Small intestine (tissue), 7 donors: Measurements from ENCODE around the gene ADGRL3. TPM values are rescaled to one million over a fixed set of nuclear protein-coding genes. Genes with fewer than 3 reads are reported as not detected.

Experiments
- DNase-seq, 2 donors: peaks; one replicate each; pipeline versions ENCODE4 v3.0.0 to v3.0.0-alpha.2; 2013
- FAIRE-seq: peaks from 2 replicates; lab custom pipeline; 2012; peaks lifted over from hg19 to GRCh38; lab: Jason Lieb, UNC
- H3K27ac ChIP-seq, 3 donors: one replicate each; pipeline ENCODE4 v1.5.1; 2013; ENCODE audit warnings: low read length in 2 of 3, mild to moderate bottlenecking in 2 of 3, control low read depth in 1 of 3, inconsistent platforms in 1 of 3, low read depth in 1 of 3, moderate library complexity in 1 of 3
- H3K27me3 ChIP-seq, 3 donors: one replicate each; pipeline ENCODE4 v1.6.1; 2013; ENCODE audit warnings: low read length in 3 of 3, inconsistent platforms in 1 of 3; ENCODE audit not compliant: control insufficient read depth in 3 of 3, insufficient read depth in 3 of 3
- H3K36me3 ChIP-seq, 3 donors: one replicate each; pipeline ENCODE4 v1.6.1; 2013; ENCODE audit warnings: low read length in 3 of 3, inconsistent platforms in 1 of 3, low read depth in 1 of 3, mild to moderate bottlenecking in 1 of 3, moderate library complexity in 1 of 3; ENCODE audit not compliant: control insufficient read depth in 3 of 3, insufficient read depth in 2 of 3
- H3K4me1 ChIP-seq, 3 donors: one replicate each; pipeline ENCODE4 v1.6.1; 2013; ENCODE audit warnings: low read length in 2 of 3, inconsistent platforms in 1 of 3, low read depth in 1 of 3, mild to moderate bottlenecking in 1 of 3, moderate library complexity in 1 of 3; ENCODE audit not compliant: control insufficient read depth in 3 of 3, insufficient read depth in 2 of 3
- H3K4me3 ChIP-seq, 3 donors: one replicate each; pipeline ENCODE4 v1.5.1; 2013; ENCODE audit warnings: low read length in 3 of 3, control low read depth in 1 of 3, inconsistent platforms in 1 of 3, low read depth in 1 of 3, mild to moderate bottlenecking in 1 of 3, moderate library complexity in 1 of 3
- H3K9me3 ChIP-seq, 2 donors: one replicate each; pipeline ENCODE4 v1.6.1; 2013; ENCODE audit warnings: low read depth in 1 of 2, low read length in 1 of 2; ENCODE audit not compliant: control insufficient read depth in 2 of 2, insufficient read depth in 1 of 2
- WGBS, 3 donors: extraction: QIAGEN DNeasy Blood & Tissue Kit; methylation state at CpG; one replicate each; pipeline ENCODE4 v1.1.7; 2013; 5-methylcytosine and 5-hydroxymethylcytosine counted together
- polyA plus RNA-seq, 4 donors: library from polyadenylated mRNA; stranded (reverse) in 3 of 4; unstranded in 1 of 4; fragments of 200-250 nt in 3 of 4; fragments of 120-200 nt in 1 of 4; gene quantifications; one replicate each; pipeline versions ENCODE4 v1.2.1 to v1.2.3, GENCODE V29; 2013
- donor health status: healthy with polysubstance abuse.
- donor health status: control.
- donor health status: control.
- donor health status: Bipolar disorder and iron deficiency.
- donor health status: healthy.

ADGRL3 gene
- polyA plus RNA-seq, 4 donors, result under 0.01 to 7.9 (median 1.3) TPM

- no peaks in the 10 kb centered on the region for H3K9me3 ChIP-seq
- no peak for FAIRE-seq
- 88 to 95% (median 92%) methylated on average over 1 of the region's 1 CpG for WGBS, 3 donors
Observed at GRCh38 chr4:61889117-61889516, 689.0 kb downstream of the ADGRL3 start.

DNA sequence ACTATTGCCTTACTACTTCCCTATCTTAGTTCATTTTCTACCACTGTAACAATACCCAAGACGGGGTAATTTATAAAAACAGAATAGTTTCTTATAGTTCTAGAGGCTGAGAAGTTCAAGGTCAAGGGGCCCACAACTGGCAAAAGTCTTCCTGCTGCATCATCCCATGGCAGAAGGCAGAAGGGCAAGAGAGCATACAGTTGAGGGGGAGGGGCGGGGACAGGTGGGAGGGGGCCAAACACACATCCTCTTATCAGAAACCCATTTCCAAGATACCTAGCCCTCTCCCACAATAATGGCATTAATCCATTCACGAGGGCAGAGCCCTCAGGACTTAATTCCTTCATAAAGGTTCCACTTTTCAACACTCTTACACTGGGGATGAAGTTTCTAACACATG, 690.2 kb downstream of the ADGRL3 start:
- Histone ChIP-seq H3K27ac (no peak overlapping the region), H3K27me3 (no peaks in the 10 kb centered on the region), H3K9me3 (no peaks in the 10 kb centered on the region), H3K4me3 (no peak overlapping the region), H3K4me1 (peaks cover 0 to 4% (median 0%) of the 10 kb centered on the region in 3 donors), H3K36me3 (no peaks in the 10 kb centered on the region)
- DNase-seq, result no peak
- WGBS, 3 donors, result 68 to 84% (median 70%) methylated on average over 3 of the region's 3 CpGs
- FAIRE-seq, result no peak

More at GRCh38 chr4:61889117-61889516, 689.0 kb downstream of the ADGRL3 start:
- no peak for DNase-seq
- H3K27me3 ChIP-seq, result no peaks in the 10 kb centered on the region
- H3K36me3 ChIP-seq, result no peaks in the 10 kb centered on the region
- no peak overlapping the region for H3K4me3 ChIP-seq
- H3K27ac ChIP-seq, result no peak overlapping the region
- peaks cover 0 to 4% (median 0%) of the 10 kb centered on the region in 3 donors for H3K4me1 ChIP-seq

DNA sequence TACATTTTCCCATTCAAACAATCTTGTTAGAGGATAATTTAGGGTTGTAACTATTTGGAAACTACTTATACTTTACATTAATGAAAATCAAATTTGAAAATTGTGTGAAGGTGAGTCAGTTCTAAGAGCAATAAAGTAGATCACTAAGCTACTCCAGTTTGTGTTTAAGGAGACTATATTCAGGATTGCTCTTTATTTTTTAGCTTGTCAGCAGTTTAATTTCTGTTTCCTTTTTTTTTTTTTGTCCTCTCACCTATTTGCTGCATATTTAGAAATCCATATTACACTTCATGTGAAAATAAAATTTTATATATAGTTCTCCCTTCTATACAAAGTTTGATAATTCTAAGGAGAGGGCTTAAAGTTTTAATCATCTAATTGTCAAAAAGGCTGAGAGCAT, 691.8 kb downstream of the ADGRL3 start:
- no peaks in the 10 kb centered on the region for H3K9me3 ChIP-seq
- no peaks in the 10 kb centered on the region for H3K4me1 ChIP-seq
- H3K4me3 ChIP-seq, result no peak overlapping the region
- no peak overlapping the region for H3K27ac ChIP-seq
- no peaks in the 10 kb centered on the region for H3K27me3 ChIP-seq
- no peak for DNase-seq
- no peak for FAIRE-seq
- H3K36me3 ChIP-seq, result no peaks in the 10 kb centered on the region

DNA sequence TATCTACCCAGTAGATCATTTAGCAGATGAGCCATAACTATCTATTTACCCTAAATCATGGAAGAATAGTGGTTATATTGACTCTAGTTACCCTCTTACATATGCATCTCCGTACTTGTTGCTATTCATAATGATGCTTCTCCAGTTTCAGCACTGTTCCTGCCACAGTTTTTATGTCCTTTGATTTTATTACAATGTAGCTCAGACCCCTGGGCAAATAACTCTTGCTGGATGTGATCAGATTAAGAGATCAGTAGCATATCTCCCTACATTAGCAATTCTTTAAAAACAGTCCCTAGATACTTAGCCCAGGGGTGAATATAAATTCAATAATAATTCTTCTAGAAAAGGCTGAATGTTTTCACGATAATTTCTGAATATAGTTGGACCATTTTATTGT, 696.5 kb downstream of the ADGRL3 start:
- no peak for FAIRE-seq
- 74 to 90% (median 87%) methylated on average over 2 of the region's 2 CpGs for WGBS, 3 donors
- Histone ChIP-seq H3K4me3 (no peak overlapping the region), H3K27me3 (no peaks in the 10 kb centered on the region), H3K4me1 (no peaks in the 10 kb centered on the region), H3K27ac (no peak overlapping the region), H3K9me3 (no peaks in the 10 kb centered on the region), H3K36me3 (no peaks in the 10 kb centered on the region)
- DNase-seq, result no peak

- H3K36me3 ChIP-seq, result no peaks in the 10 kb centered on the region
- no peak overlapping the region for H3K4me3 ChIP-seq
- FAIRE-seq (no peak), DNase-seq (no peak)
- 87 to 90% (median 87%) methylated on average over 4 of the region's 4 CpGs for WGBS, 3 donors
- no peak overlapping the region for H3K27ac ChIP-seq
- H3K9me3 ChIP-seq, result no peaks in the 10 kb centered on the region
- H3K27me3 ChIP-seq, result no peaks in the 10 kb centered on the region
- no peaks in the 10 kb centered on the region for H3K4me1 ChIP-seq
Observed at GRCh38 chr4:61909031-61909430, 708.9 kb downstream of the ADGRL3 start.

- DNase-seq, result peak; percentile 30 to 39
- H3K27ac ChIP-seq, result no peak overlapping the region
Observed at GRCh38 chr4:61911313-61911756, 711.2 kb downstream of the ADGRL3 start.

GRCh38 chr4:61913619-61914018, 713.5 kb downstream of the ADGRL3 start:
- H3K4me1 ChIP-seq, result no peaks in the 10 kb centered on the region
- DNase-seq, result no peak
- H3K27ac ChIP-seq, result no peak overlapping the region
- FAIRE-seq, result no peak
- WGBS, 3 donors, result 95 to 98% (median 95%) methylated on average over 2 of the region's 2 CpGs
- no peaks in the 10 kb centered on the region for H3K36me3 ChIP-seq
- H3K27me3 ChIP-seq, result no peaks in the 10 kb centered on the region
- H3K9me3 ChIP-seq, result no peaks in the 10 kb centered on the region
- H3K4me3 ChIP-seq, result no peak overlapping the region

More at GRCh38 chr4:61911313-61911756, 711.2 kb downstream of the ADGRL3 start:
- 6 to 19% (median 11%) methylated on average over 2 of the region's 2 CpGs for WGBS, 3 donors
- Histone ChIP-seq H3K9me3 (no peaks in the 10 kb centered on the region), H3K36me3 (no peaks in the 10 kb centered on the region), H3K4me1 (no peaks in the 10 kb centered on the region), H3K4me3 (no peak overlapping the region), H3K27me3 (no peaks in the 10 kb centered on the region)
- no peak for FAIRE-seq

DNA sequence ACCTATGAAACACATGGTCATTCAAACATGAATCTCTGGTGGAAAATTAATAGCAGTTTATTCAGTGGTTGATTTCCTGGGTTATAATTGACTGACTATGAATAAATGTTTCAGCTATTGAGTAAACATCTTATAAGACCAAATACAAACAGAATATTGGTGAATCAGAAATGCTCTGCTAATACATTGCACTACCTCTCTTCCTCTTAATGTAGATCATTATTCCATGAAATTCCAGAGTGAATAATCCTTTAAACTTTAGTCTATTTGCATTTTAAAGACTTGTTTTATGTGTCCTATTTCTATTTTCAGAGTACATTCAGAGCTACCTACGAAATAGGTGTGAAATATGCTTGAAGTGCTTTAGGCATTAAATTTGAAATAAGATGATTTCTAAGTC, 715.4 kb downstream of the ADGRL3 start:
- H3K9me3 ChIP-seq, result no peaks in the 10 kb centered on the region
- H3K4me3 ChIP-seq, result no peak overlapping the region
- H3K27ac ChIP-seq, result no peak overlapping the region
- 78 to 83% (median 80%) methylated on average over 1 of the region's 1 CpG for WGBS, 3 donors
- H3K36me3 ChIP-seq, result no peaks in the 10 kb centered on the region
- H3K4me1 ChIP-seq, result peaks cover 0 to 2% (median under 1%) of the 10 kb centered on the region in 3 donors
- H3K27me3 ChIP-seq, result no peaks in the 10 kb centered on the region
- FAIRE-seq (no peak), DNase-seq (no peak)

DNA sequence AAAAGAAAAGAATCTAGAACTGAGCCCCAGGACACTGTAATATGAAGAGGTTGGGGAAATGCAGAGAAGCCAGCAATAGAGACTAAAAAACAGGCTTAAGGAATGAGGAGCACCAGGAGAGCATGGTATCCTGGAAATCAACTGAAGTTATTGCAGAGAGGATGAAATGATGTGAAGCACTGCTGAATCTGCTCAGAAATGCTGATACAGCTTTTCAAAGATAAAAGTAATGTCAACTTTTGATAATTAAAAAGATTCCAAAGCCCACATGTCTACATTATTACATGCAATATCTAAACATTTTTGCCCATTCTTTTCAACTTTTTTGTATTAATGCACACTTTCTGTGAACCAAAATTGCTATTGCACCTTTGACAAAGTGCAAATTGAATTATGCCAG, 718.4 kb downstream of the ADGRL3 start:
- Histone ChIP-seq H3K27me3 (no peaks in the 10 kb centered on the region), H3K4me1 (peaks cover 2 to 13% (median 4%) of the 10 kb centered on the region in 3 donors), H3K4me3 (no peak overlapping the region), H3K27ac (no peak overlapping the region), H3K36me3 (no peaks in the 10 kb centered on the region), H3K9me3 (no peaks in the 10 kb centered on the region)
- FAIRE-seq, result no peak
- no peak for DNase-seq
